Lung (tissue), 12 donors: ENCODE data around the gene PLBD2. TPM values are rescaled to one million over a fixed set of nuclear protein-coding genes. Genes with fewer than 3 reads are reported as not detected.

Experiments used
- ATAC-seq: fragments of 200-7000 bp; cut with Tn5 transposase; one replicate; pipeline ENCODE4 v1.9.1; 2020; ENCODE audit warnings: moderate number of reproducible peaks; ENCODE audit not compliant: insufficient read depth, low FRiP score
- DNase-seq, 3 donors: peaks; one replicate each; pipeline ENCODE4 v3.0.0-alpha.2; 2013 to 2017
- H3K27ac ChIP-seq, 2 donors: one replicate each; pipeline ENCODE4 v1.5.1; 2013; ENCODE audit warnings: mild to moderate bottlenecking in 2 of 2, moderate library complexity in 2 of 2, control low read depth in 1 of 2, inconsistent platforms in 1 of 2, low read depth in 1 of 2, low read length in 1 of 2
- H3K27me3 ChIP-seq, 3 donors: one replicate each; pipeline ENCODE4 v1.5.1; 2013; ENCODE audit warnings: low read length in 2 of 3; ENCODE audit not compliant: control insufficient read depth in 3 of 3, insufficient read depth in 3 of 3
- H3K36me3 ChIP-seq, 4 donors: one replicate each; pipeline ENCODE4 v1.5.1; 2013; ENCODE audit warnings: low read length in 4 of 4, mild to moderate bottlenecking in 1 of 4, moderate library complexity in 1 of 4; ENCODE audit not compliant: control insufficient read depth in 4 of 4, insufficient read depth in 4 of 4
- H3K4me1 ChIP-seq, 5 donors: one replicate each; pipeline ENCODE4 v1.5.1; 2013; ENCODE audit warnings: low read length in 5 of 5, mild to moderate bottlenecking in 2 of 5, moderate library complexity in 1 of 5; ENCODE audit not compliant: control insufficient read depth in 5 of 5, insufficient read depth in 5 of 5
- H3K4me3 ChIP-seq: one replicate; pipeline ENCODE4 v1.5.1; 2013; ENCODE audit warnings: mild to moderate bottlenecking, control low read depth, moderate library complexity
- H3K9ac ChIP-seq, 2 donors: one replicate each; pipeline ENCODE4 v1.5.1; 2013; ENCODE audit warnings: low read length in 2 of 2, control low read depth in 1 of 2; ENCODE audit not compliant: insufficient read depth in 1 of 2
- H3K9me3 ChIP-seq, 4 donors: one replicate each; pipeline ENCODE4 v1.5.1; 2013; ENCODE audit warnings: low read length in 3 of 4, mild to moderate bottlenecking in 1 of 4, moderate library complexity in 1 of 4; ENCODE audit not compliant: control insufficient read depth in 4 of 4, insufficient read depth in 3 of 4
- WGBS, 2 donors: extraction: QIAGEN DNeasy Blood & Tissue Kit; methylation state at CpG; one replicate each; pipeline ENCODE4 v1.1.7; 2013; 5-methylcytosine and 5-hydroxymethylcytosine counted together
- polyA plus RNA-seq, 2 donors: library from polyadenylated mRNA; stranded (reverse); fragments of 200-250 nt; gene quantifications; one replicate each; pipeline ENCODE4 v1.2.1, GENCODE V29; 2013
- total RNA-seq, 2 donors: library from RNA; depleted of rRNA in 1 of 2; stranded (reverse); fragments of >200 nt in 1 of 2; gene quantifications; one replicate each; pipeline ENCODE4 v1.2.1, GENCODE V29; 2014 to 2021
- TF ChIP-seq, protein P1 (sequence below): IDR thresholded peaks from 2 replicates; pipeline ENCODE4 v1.5.1; 2012; ENCODE audit warnings: mild to moderate bottlenecking; ENCODE audit errors: control extremely low read depth, extremely low read depth
- donor health status: control.
- donor health status: control.
- donor health status: Bipolar disorder and iron deficiency.
- donor health status: healthy.
- donor health status: DM: yes; HTN: yes; CAD: no.

The PLBD2 gene
- total and polyA plus RNA-seq, 4 donors: 16.4 to 48.9 (median 21.6) TPM

GRCh38 chr12:113318900-113319628 is 39.3 kb upstream of the PLBD2 start:
- H3K36me3 ChIP-seq: peaks cover 2 to 62% (median 17%) of the 10 kb centered on the region in 4 donors
- TF ChIP-seq, protein P1, sequence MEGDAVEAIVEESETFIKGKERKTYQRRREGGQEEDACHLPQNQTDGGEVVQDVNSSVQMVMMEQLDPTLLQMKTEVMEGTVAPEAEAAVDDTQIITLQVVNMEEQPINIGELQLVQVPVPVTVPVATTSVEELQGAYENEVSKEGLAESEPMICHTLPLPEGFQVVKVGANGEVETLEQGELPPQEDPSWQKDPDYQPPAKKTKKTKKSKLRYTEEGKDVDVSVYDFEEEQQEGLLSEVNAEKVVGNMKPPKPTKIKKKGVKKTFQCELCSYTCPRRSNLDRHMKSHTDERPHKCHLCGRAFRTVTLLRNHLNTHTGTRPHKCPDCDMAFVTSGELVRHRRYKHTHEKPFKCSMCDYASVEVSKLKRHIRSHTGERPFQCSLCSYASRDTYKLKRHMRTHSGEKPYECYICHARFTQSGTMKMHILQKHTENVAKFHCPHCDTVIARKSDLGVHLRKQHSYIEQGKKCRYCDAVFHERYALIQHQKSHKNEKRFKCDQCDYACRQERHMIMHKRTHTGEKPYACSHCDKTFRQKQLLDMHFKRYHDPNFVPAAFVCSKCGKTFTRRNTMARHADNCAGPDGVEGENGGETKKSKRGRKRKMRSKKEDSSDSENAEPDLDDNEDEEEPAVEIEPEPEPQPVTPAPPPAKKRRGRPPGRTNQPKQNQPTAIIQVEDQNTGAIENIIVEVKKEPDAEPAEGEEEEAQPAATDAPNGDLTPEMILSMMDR: no peak
- H3K9me3 ChIP-seq: no peaks in the 10 kb centered on the region
- no peaks in the 10 kb centered on the region for H3K27me3 ChIP-seq
- 93 to 97% methylated on average over 15 of the region's 15 CpGs for WGBS, 2 donors
- ATAC-seq (no peak), DNase-seq (no peak)
- no peak overlapping the region for H3K9ac ChIP-seq
- H3K27ac ChIP-seq: no peak overlapping the region
- H3K4me1 ChIP-seq: no peaks in the 10 kb centered on the region
- H3K4me3 ChIP-seq: no peak overlapping the region

- H3K4me3 ChIP-seq: no peak overlapping the region
- no peaks in the 10 kb centered on the region for H3K9me3 ChIP-seq
- 95 to 97% methylated on average over 12 of the region's 12 CpGs for WGBS, 2 donors
- no peaks in the 10 kb centered on the region for H3K27me3 ChIP-seq
- no peak for DNase-seq
- no peak overlapping the region for H3K27ac ChIP-seq
- peaks cover 2 to 53% (median 16%) of the 10 kb centered on the region in 4 donors for H3K36me3 ChIP-seq
- no peak overlapping the region for H3K9ac ChIP-seq
- no peaks in the 10 kb centered on the region for H3K4me1 ChIP-seq
- ATAC-seq: no peak
- TF ChIP-seq, protein P1: no peak
Measured at GRCh38 chr12:113320401-113320800, 38.0 kb upstream of the PLBD2 start.

GRCh38 chr12:113322343-113322742 is 36.0 kb upstream of the PLBD2 start:
- 79 to 80% methylated on average over 2 of the region's 2 CpGs for WGBS, 2 donors
- no peaks in the 10 kb centered on the region for H3K9me3 ChIP-seq
- ATAC-seq: peak; percentile 30

More at GRCh38 chr12:113322343-113322742, 36.0 kb upstream of the PLBD2 start:
- H3K36me3 ChIP-seq: peaks cover 2 to 42% (median 16%) of the 10 kb centered on the region in 4 donors
- no peaks in the 10 kb centered on the region for H3K27me3 ChIP-seq
- DNase-seq: no peak
- TF ChIP-seq, protein P1: no peak
- H3K27ac ChIP-seq: no peak overlapping the region
- H3K4me1 ChIP-seq: peaks cover 0 to 4% (median 0%) of the 10 kb centered on the region in 5 donors
- H3K4me3 ChIP-seq: no peak overlapping the region
- H3K9ac ChIP-seq: no peak overlapping the region
